WTC11 (cell line): ENCODE data around the gene SPTBN4. TPM values are rescaled to one million over a fixed set of nuclear protein-coding genes. Genes with fewer than 3 reads are reported as not detected.
A peak's percentile ranks its signal among the peaks of the same experiment; 100 is the strongest.

Source experiments
- ATAC-seq: fragments of 200-7000 bp; cut with Tn5 transposase; 2 replicates; pipeline ENCODE4 v1.10.0; 2021; ENCODE audit warnings: mild to moderate bottlenecking, moderate library complexity
- CTCF ChIA-PET: fragments of 300-600 bp; sonication (Branson Sonifier 250); formaldehyde crosslinking; loops from one replicate; lab custom pipeline; 2021; ENCODE audit warnings: antibody characterized with exemption; lab: Charles Lee
- POLR2A ChIA-PET: fragments of 350-600 bp; sonication (Branson Sonifier 250); formaldehyde crosslinking; loops from one replicate; lab custom pipeline; 2021; ENCODE audit warnings: antibody characterized with exemption; lab: Charles Lee
- DNase-seq: peaks from one replicate; pipeline ENCODE4 v3.0.0; 2021; ENCODE audit warnings: low spot score
- H3K27ac Mint-ChIP-seq: 2 replicates; pipeline ENCODE4 v1.8.0; 2021; ENCODE audit warnings: mixed read lengths
- H3K27me3 Mint-ChIP-seq: 2 replicates; pipeline ENCODE4 v1.8.0; 2021; ENCODE audit warnings: low read depth, mild to moderate bottlenecking, moderate library complexity, mixed read lengths
- H3K36me3 Mint-ChIP-seq: 2 replicates; pipeline ENCODE4 v1.8.0; 2021; ENCODE audit warnings: mixed read lengths
- H3K4me1 Mint-ChIP-seq: 2 replicates; pipeline ENCODE4 v1.8.0; 2022; ENCODE audit warnings: mixed read lengths
- H3K4me3 Mint-ChIP-seq: 2 replicates; pipeline ENCODE4 v1.8.0; 2021; ENCODE audit warnings: mild to moderate bottlenecking, moderate library complexity, mixed read lengths
- H3K9me3 Mint-ChIP-seq: 2 replicates; pipeline ENCODE4 v1.8.0; 2021; ENCODE audit warnings: mixed read lengths
- ARID4B ChIP-seq: sonication (generic); formaldehyde crosslinking; IDR thresholded peaks from 2 replicates; pipeline ENCODE4 v1.8.0; 2023; ENCODE audit warnings: missing genetic modification reagents, mild to moderate bottlenecking, borderline replicate concordance
- CBFB ChIP-seq: sonication (generic); formaldehyde crosslinking; IDR thresholded peaks from 2 replicates; pipeline ENCODE4 v1.8.1; 2022; ENCODE audit warnings: mild to moderate bottlenecking, low read depth, missing genetic modification reagents
- CREB1 ChIP-seq: sonication (generic); formaldehyde crosslinking; IDR thresholded peaks from 2 replicates; pipeline ENCODE4 v1.8.0; 2023; ENCODE audit warnings: mild to moderate bottlenecking, missing genetic modification reagents
- ELF4 ChIP-seq: sonication (generic); formaldehyde crosslinking; IDR thresholded peaks from 2 replicates; pipeline ENCODE4 v1.8.1; 2022; ENCODE audit warnings: low read depth, mild to moderate bottlenecking, moderate library complexity, missing genetic modification reagents
- IRF2 ChIP-seq: sonication (generic); formaldehyde crosslinking; IDR thresholded peaks from 2 replicates; pipeline ENCODE4 v1.8.0; 2022; ENCODE audit warnings: low read depth, missing genetic modification reagents, borderline replicate concordance
- JUN ChIP-seq: sonication (generic); formaldehyde crosslinking; IDR thresholded peaks from 2 replicates; pipeline ENCODE4 v1.8.0; 2023; ENCODE audit warnings: mild to moderate bottlenecking, missing genetic modification reagents
- NR2C2 ChIP-seq: sonication (generic); formaldehyde crosslinking; IDR thresholded peaks from 2 replicates; pipeline ENCODE4 v1.8.0; 2022; ENCODE audit warnings: mild to moderate bottlenecking, missing genetic modification reagents
- OVOL2 ChIP-seq: fragments of 250-450 bp; sonication (Bioruptor Pico); IDR thresholded peaks from 2 replicates; pipeline ENCODE4 v1.9.0; 2021; ENCODE audit warnings: mild to moderate bottlenecking, borderline replicate concordance
- PRDM15 ChIP-seq: sonication (generic); formaldehyde crosslinking; IDR thresholded peaks from 2 replicates; pipeline ENCODE4 v1.8.0; 2022; ENCODE audit warnings: missing genetic modification reagents
- SMAD3 ChIP-seq: sonication (generic); formaldehyde crosslinking; IDR thresholded peaks from 2 replicates; pipeline ENCODE4 v1.8.0; 2022; ENCODE audit warnings: missing genetic modification reagents, mild to moderate bottlenecking, borderline replicate concordance
- SOX15 ChIP-seq: fragments of 250-450 bp; sonication (Bioruptor Pico); IDR thresholded peaks from 2 replicates; pipeline ENCODE4 v1.9.0; 2021; ENCODE audit warnings: mild to moderate bottlenecking
- ZBTB21 ChIP-seq: sonication (generic); formaldehyde crosslinking; IDR thresholded peaks from 2 replicates; pipeline ENCODE4 v1.8.1; 2023; ENCODE audit warnings: mild to moderate bottlenecking, missing genetic modification reagents, borderline replicate concordance
- ZNF121 ChIP-seq: sonication (generic); formaldehyde crosslinking; IDR thresholded peaks from 2 replicates; pipeline ENCODE4 v1.8.0; 2023; ENCODE audit warnings: missing genetic modification reagents
- ZNF232 ChIP-seq: sonication (generic); formaldehyde crosslinking; IDR thresholded peaks from 2 replicates; pipeline ENCODE4 v1.8.0; 2022; ENCODE audit warnings: mild to moderate bottlenecking, missing genetic modification reagents
- ZNF396 ChIP-seq: fragments of 250-450 bp; sonication (Bioruptor Pico); IDR thresholded peaks from 2 replicates; pipeline ENCODE4 v1.8.0; 2021; ENCODE audit warnings: mild to moderate bottlenecking, moderate library complexity, borderline replicate concordance
- ZNF671 ChIP-seq: fragments of 250-450 bp; sonication (Bioruptor Pico); IDR thresholded peaks from 2 replicates; pipeline ENCODE4 v1.8.0; 2021; ENCODE audit warnings: mild to moderate bottlenecking
- ZSCAN18 ChIP-seq: fragments of 250-450 bp; sonication (Bioruptor Pico); IDR thresholded peaks from 2 replicates; pipeline ENCODE4 v2.1.2; 2022; ENCODE audit warnings: mild to moderate bottlenecking, moderate library complexity
- total RNA-seq: library from RNA; stranded (reverse); gene quantifications from 3 replicates; pipeline ENCODE4 v1.2.3, GENCODE V29; 2021

Gene SPTBN4
- total RNA-seq, 1 experiment from 2014 or later: 2.8 TPM

- no peak for TF ChIP-seq ELF4 (CRISPR knock-in tag)
- TF ChIP-seq CBFB: no peak
- no peak for TF ChIP-seq ZNF396 (CRISPR knock-in tag)
- TF ChIP-seq, all 79 proteins: peak for 0
These were observed 90.2 kb downstream of the SPTBN4 start (continued) for GRCh38 chr19:40556953-40557530.

- Mint-ChIP-seq H3K9me3 (no peaks in the 10 kb centered on the region), H3K27me3 (peaks cover 81% of the 10 kb centered on the region), H3K4me3 (no peak overlapping the region), H3K36me3 (no peaks in the 10 kb centered on the region), H3K27ac (no peak overlapping the region), H3K4me1 (peaks cover 5% of the 10 kb centered on the region)
- TF ChIP-seq ZNF121 (CRISPR knock-in tag) (0 out of 2 replicates have a peak, but pooled peaks have one; percentile 58), ZBTB21 (CRISPR knock-in tag) (no peak), SMAD3 (CRISPR knock-in tag) (no peak), PRDM15 (CRISPR knock-in tag) (no peak), IRF2 (CRISPR knock-in tag) (no peak), ZSCAN18 (no peak), SOX15 (no peak), ZNF671 (CRISPR knock-in tag) (no peak)
- CTCF ChIA-PET: interaction anchor here (1.0 to 4.7 kb wide), 3 partner anchors 10 to 44 kb away, joined by 3 to 31 read pairs (median 6); no protein-coding TSS in a partner anchor
- POLR2A ChIA-PET: no interaction called here
- ATAC-seq (no peak), DNase-seq (no peak)
These were observed 92.6 kb downstream of the SPTBN4 start for GRCh38 chr19:40559394-40559793.

- ATAC-seq (peak; percentile 62; the same call in 1 of the 2 replicates), DNase-seq (no peak)
- no peak overlapping the region for H3K27ac Mint-ChIP-seq
- H3K4me3 Mint-ChIP-seq: no peak overlapping the region
- H3K27me3 Mint-ChIP-seq: peaks cover 81% of the 10 kb centered on the region
- no peaks in the 10 kb centered on the region for H3K9me3 Mint-ChIP-seq
- ChIA-PET POLR2A (no interaction called here), CTCF (interaction anchor here (0.5 to 4.7 kb wide), 6 partner anchors 10 to 395 kb away, joined by 3 to 31 read pairs (median 4); no protein-coding TSS in a partner anchor)
- TF ChIP-seq ZNF671 (CRISPR knock-in tag) (no peak), JUN (CRISPR knock-in tag) (no peak), OVOL2 (CRISPR knock-in tag) (no peak), CREB1 (no peak), ZBTB21 (CRISPR knock-in tag) (no peak), ARID4B (CRISPR knock-in tag) (no peak), ZNF232 (CRISPR knock-in tag) (no peak), NR2C2 (CRISPR knock-in tag) (no peak)
- H3K4me1 Mint-ChIP-seq: no peaks in the 10 kb centered on the region
- no peaks in the 10 kb centered on the region for H3K36me3 Mint-ChIP-seq
These were observed 93.3 kb downstream of the SPTBN4 start for GRCh38 chr19:40560092-40560507.
